NK-92 (cell line): ENCODE measurements around the gene KCTD2.
"Not testable (repeated sequence)": the region's sequence is repeated elsewhere in the genome, so short reads cannot be mapped to it uniquely, and the experiment has no call there.

Experiments
- DNase-seq: peaks from one replicate; lab custom pipeline; 2025; ENCODE audit not compliant: unreplicated experiment; lab: John Stamatoyannopoulos, UW

Gene KCTD2

DNA sequence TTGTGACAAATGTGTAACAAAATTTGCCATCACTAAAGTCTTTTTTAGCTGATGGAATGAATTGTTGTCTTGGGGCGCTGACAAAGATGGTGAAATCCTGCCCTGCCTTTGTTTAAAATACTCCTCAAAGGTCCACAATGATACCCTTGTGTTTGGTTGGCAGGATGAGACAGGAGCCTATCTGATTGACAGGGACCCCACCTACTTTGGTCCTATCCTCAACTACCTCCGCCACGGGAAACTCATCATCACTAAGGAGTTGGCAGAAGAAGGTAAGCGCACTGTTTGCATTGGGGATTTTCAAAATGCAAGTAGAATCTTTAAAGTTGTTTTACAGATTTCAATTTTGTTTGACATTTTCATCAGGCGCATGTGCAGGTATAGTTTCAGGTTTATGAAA is 2.0 kb downstream of the KCTD2 start:
- DNase-seq, result no peak

DNA sequence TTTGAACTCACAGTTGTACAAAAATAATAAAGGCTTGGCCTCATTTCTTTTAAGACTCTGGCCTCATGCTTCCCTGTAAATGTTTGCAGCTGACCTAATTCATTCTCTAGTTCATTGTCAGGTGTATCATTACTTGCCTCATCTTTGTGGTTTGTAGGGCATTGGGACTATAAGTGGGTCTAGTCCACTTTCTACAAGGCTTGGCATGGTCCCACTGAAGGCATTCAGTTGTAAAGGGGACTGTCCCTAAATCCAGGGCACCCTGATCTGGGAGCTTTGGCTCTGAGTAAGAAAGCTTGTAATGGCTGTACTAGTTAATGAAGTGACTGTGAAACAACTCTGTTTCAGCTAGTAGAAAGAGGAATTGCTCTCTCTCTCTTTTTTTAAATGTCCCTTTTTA is 2.7 kb downstream of the KCTD2 start:
- no peak for DNase-seq

DNA sequence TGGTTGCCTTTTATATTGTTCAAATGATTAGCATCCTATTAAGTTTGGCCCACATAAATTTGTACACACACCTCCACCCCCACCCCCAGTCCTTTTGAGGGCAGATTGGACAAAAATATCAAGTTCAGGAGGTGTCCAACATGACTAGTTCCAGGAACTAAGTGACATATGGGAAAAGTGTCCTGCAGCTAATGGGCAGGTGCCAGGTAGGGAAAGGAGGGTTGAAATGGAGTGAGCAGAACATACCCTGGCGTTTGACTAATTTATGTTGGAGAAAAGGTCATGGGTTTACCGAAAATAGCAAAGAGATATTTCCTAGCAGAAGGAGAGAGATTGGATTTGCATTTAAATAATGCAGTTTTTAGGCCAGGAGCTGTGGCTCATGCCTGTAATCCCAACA is 4.9 kb downstream of the KCTD2 start:
- no peak for DNase-seq

DNA sequence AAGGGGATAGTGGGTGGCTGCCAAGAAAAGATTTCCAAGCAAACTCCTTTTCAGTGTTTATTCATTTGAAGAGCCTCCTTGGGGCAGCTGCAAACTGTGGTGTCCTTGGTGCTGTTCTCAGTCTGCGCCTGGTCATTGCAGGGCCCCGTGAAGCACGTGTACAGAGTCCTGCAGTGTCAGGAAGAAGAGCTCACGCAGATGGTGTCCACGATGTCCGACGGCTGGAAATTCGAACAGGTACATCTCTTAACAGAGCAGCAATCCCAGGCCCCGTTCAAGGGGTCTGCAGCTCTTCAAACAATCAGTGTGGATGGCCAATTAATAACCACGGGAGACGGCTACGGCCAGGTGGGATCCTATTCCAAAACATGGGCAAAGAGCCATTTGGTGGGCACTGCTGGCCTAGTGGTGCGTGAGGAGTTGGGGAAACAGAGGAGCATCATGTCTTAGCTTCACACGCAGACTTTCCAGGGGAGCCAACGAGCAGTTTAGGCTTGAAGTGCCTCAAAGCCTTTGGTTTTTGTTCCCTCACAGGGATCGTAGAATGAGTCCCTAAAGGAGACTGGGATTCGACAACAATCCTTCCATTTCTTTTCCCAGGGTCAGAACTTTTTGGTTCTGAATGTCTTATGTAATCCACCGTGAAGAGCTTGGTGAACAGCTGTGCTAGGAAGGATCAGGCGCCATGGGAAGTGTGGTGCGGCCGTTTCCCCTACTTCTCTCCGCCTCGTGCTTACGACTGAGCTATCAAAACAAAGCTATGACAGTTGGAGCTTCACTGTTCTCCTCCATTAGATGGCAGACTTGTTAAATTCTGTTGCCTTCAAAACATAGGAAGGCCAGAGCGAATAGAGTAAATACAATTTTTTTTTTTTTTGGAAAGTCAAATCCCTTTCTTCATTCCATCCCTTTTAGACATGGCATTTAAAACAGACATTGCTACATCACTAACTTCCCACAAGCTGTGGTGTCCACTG is 12.6 kb downstream of the KCTD2 start:
- DNase-seq, result no peak

DNA sequence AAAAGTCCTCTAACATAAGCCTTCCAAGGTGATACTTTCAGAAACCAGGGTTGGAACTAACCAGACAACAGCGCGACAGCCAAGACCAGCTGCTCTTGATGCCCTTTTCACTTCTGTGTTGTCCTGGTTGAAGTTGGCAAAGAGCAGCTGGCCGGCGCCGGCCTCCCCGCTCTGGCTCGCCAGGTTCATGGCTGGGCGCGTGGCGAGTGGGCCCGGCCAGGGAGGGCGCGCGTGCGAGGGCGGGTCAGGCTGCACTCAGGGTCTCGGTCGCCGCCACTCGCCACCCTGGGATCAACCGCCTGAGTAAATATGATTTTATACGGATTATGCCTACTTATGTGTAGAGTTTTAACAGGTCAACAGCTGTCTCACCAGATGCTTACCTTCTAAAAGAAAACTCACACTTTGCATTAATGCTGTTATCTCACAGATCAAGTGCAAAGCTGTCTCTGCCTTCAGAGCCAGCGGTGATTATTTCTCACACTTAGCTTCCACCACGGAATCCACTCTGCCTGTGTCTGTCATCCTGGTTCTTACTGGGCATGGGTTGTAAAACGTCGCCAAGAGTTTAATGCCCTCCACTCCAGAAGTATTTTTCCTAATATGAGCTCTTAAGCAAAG is 13.5 kb downstream of the KCTD2 start:
- no peak for DNase-seq

DNA sequence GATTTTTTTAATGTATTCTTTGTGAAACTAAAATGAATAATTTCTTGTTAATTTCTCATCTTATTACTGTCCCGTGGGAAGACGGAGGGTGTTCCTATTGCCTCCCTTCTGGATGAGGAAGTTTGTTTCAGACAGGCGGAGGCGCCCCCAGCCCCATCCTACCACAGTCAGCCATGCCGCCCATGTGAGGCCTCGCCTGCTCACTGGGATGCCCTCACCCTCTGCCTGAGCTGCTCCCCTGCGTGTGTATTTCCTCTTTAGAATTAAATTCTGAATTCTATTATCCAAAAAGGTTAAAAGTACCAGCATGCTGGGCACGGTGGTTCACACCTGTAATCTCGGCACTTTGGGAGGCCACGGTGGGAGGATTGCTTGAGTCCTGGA is 14.0 kb downstream of the KCTD2 start:
- DNase-seq, result no peak

DNA sequence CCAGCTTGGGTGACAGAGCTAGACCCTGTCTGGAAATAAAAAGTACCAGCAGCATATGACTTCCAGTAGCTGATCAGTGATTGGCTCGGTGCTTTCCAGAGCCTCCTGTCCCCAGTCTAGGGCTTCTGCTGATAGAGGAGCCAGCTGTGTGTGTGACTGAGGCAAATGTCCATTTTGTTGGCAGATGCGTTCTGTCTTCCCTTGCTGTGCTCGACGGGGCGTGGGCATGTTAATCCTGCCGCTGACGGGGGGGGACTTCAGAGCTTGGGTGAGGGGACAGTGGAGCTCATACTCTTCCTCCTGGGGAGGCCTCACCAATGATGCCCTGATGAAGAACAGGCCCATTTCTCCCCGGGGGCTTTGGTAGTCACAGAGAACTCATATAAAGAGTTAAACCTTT is 14.6 kb downstream of the KCTD2 start:
- no peak for DNase-seq

DNA sequence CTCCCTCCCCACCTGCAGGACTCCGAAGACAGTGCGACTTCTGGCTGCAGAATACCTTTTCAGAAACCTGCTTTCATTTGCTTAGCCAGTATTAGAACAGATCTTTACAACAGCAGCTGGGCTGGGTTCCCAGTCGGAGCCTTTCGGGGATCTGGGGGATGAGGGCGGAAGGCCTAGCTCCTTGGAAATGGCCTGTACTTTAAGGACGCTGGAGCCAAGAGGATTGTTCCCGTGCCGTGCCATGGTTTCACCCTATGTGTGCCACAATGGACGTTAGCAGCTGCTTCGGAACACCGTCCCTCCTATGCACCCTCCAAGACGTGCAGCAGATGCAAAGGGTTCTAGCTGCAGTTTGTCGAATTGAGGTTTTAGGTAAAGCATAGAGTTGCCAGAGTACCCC is 16.2 kb downstream of the KCTD2 start:
- no peak for DNase-seq

DNA sequence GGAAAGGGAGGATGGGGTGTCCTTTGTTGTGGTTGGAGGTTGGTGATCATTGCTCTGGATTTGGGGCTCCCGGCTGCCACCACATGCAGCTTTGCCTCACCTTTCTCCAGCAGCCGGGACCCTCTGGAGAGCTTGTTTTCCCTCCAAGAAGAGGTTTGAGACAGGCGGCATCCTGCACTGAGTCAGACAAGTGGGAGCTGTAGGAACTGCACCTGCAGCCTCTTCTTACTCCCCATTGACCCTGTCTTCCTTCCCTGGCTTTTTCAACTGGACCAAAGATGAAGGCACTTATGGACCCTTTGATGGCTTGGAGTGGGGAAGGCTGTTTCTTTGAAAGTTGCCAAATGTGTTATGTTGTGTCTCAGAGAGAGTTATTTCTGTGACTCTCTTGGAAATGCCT is 16.6 kb downstream of the KCTD2 start:
- DNase-seq, result no peak

DNA sequence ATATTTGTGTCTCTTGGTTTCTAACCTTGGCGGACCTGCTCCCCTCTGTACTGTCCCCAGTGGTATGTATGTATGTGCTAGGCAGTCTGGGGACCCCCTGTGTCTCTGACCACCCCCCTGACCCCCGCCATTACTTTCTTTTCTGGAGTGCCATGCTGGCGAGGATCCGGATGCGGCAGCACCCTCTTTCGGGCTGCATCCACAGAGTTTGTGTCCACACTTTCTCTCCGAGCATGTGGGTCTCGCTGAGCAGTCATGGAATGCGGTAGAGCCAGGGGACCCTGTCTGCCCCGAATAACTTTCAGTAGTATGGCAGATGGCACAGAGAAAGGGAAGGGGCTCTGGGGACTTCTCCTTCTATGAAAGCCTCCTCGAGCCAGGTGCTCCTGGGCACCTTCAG is 17.0 kb downstream of the KCTD2 start:
- DNase-seq, result no peak

DNA sequence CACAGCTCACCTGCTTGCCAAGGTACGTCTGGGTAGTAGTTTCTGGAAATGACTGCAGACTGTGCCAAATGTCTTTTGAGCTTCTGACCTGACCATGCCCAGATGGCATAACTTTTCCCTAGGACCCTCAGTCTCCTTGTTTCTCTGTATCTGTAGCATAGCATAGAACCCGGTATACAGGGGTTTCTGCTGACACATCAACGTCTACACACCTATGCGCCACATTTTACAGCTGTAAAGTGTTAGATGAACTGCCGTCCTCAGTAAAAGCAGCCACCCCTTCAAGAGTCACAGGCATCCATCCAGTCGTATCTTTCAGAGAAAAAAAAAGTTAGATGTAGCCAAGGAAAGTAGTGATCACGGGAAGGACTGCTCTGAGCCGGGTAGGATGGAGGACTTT is 17.4 kb downstream of the KCTD2 start:
- DNase-seq, result no peak

DNA sequence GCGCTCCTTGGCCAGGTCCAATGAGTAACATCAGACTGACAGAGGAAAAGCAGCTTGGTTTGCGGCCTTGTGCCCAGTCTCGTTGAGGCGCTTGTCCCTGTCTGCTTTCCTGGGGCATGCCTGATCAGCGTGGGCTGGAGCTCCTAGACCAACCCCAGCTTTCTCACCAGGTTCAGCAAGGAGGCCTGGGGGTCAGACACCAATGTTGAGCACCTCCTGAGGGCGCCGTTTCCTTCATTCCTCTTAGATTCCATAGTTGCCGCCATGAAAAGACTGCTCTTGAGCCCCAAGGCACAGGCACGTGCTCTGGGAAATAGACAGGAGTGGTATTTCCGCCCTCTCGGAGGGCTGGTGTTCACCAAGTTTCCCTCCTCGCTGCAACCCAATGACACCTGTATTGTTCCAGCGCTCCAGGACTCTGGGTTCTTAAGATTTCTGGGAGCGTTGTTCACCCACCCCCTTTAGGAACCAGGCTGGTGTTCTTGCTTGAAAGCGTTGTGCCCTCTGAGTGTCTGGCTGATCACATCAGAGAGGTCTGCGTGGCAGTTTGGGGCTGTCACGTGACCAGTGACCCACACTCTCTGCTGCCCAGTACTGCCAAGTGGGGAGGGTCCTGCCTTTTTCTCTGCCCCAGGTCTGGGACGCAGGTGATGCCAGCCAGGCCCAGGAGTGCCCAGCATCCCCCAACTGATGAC is 18.0 kb downstream of the KCTD2 start:
- no peak for DNase-seq

DNA sequence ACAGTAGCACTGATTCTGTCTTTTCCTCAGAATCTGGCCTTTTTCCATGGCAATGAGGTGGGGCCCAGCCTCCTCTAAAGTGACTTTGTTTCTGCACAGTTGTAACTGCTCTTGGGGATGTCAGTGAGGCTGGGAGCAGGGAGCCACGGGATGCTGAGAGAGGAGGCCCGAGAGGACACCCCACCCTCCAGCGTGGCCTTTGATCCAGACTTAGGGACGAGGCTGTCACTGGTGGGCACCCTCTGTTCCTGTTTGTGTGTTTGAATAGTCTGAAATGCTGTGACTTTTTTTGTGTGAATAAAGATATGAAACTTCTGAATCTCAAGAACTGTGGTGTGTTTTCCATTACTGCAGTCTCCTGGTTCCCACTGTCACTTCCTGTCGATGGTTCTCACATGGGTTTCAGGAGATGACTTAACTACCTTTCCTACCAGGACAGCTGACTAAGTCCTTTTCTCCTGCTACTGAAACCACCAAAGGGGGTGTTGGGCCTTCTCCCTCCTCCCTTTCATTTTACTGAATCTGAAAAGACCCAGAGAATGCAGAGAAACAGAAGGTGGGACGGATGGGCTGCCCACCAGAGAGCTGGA is 18.6 kb downstream of the KCTD2 start:
- no peak for DNase-seq

DNA sequence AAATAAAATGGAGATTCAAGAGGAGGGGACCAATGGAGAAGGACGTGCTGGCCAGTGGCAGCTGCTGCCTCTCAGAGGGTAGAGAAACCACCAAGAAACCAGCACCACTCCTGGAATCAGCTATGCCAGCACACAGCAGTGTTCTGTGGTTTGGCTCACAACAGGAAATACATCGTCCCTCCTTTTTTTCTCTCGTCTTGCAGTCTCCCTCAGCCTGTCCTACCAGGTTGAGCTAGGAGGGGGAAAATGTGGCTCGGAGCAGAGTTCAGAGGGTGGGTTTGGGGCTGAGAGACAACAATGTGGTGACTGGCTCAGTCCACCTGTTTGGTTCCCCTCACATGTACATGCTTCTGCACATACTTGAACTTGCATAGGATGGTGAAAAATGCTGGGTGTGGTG is 20.8 kb downstream of the KCTD2 start:
- no peak for DNase-seq

DNA sequence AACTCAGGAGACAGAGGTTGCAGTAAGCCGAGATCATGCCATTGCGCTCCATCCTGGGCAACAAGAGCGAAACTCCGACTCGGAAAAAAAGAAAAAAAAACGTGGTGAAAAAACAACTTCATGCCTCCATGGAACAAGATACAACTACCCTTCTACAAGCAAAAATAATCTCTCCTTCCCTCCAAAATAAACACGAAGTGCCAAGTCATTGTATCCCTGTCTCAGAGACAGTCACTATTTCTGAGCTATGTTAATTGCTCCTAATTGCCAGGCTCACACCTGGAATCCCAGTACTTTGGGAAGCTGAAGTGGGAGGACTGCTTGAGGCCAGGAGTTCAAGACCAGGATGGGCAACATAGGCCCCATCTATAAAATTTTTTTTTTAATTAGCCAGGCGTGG is 21.7 kb downstream of the KCTD2 start:
- DNase-seq, result no peak

DNA sequence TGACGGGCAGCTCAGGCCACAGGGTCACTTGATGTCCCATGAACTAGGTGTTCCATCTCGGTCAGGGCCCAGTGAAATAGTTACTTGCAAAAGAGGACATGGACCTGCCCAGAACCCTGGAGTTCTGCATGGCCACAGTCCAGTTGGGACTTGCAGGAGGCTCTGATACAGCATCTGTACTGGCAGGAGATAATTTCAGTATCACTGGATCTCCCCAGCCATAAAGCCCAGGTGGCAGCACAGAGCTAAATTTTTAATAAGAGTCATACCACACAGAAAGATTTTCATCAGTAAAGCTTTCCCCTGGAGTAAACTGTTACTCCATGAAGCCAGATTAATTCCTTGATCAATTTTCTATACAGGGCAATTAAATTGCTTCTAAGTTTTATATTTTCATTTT is 22.8 kb downstream of the KCTD2 start:
- DNase-seq, result no peak

DNA sequence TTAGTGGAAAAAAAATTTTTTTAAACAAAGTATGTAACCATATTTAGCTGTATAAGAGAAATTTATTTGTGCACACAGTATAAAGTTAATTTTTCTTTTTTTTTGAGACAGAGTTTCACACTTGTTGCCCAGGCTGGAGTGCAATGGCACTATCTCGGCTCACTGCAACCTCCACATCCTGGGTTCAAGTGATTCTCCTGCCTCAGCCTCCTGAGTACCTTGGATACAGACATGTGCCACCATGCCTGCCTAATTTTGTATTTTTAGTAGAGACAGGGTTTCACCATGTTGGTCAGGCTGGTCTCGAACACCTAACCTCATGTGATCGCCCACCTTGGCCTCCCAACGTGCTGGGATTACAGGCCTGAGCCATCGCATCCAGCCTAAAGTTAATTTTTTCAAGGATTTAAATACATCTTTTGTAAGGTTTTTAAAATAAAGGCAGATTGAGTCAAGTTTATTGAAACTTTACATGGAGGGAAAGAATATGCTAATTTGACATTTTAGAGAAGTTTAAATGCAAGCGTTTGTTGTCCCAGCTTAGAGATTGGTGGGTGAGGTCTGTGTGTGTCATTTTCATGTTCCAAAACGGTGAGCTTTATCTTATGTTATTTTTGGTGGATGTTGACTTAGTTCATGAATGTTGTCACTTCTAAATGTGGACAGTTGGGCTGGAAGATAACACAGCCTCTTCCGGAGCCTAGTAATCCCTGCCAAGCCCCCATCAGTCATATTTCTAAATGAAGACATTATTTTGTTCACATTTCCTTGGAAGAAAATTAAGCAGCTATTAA is 24.6 kb downstream of the KCTD2 start:
- not testable (repeated sequence) for DNase-seq

DNA sequence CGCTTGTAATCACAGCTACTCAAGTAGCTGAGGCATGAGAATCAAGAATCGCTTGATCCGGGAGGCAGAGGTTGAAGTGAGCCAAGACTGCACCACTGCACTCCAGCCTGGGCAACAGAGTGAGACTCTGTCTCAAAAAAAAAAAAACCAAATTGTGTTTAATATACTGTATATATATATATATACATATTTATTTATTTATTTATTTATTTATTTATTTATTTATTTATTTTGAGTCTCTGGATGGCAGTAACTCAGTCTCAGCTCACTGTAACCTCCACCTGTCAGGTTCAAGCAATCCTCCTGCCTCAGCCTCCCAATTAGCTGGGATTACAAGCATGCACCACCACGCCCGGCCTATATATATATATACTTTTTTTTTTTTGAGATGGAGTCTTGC is 25.9 kb downstream of the KCTD2 start:
- not testable (repeated sequence) for DNase-seq

DNA sequence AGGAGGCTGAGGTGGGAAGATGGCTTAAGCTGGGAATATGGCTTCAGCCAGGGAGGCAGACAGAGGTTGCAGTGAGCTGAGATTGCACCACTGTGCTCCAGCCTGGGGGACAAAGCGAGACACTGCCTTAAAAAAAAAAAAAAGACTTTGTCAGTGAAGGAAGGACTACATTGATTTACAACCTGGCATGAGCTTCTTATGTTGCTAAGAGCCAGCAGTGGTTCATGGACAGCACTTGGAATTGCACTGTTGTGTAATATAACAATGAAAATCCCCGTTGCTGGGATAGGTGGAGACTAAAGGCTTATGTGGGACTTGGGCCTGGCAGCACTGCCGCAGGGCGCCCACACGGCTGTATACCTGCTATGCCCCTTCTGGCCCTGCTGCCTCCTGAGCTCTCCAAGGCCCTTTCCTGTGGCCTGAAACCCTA is 26.6 kb downstream of the KCTD2 start:
- no peak for DNase-seq

DNA sequence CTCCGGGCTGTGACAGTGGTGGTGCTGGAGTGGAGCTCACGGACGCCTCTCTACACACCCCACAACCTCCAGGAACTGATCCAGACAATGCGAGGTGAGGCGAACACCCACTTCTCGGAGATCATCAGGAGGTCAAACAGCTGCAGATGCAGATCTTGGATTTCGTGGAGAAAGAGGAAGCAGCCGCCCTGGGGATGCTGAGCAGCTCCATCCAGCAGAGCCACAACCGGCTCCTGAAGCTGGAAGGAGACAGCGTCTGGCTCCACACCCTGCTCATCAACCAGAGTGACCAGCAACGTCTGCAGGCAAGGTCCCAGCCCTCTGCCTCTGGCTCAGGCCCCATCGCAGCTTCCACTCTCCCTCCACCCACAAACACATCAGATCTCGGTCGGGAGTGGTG is 27.5 kb downstream of the KCTD2 start:
- DNase-seq, result no peak
